ENCODE measurements around the gene LCOR.

The LCOR gene

DNA sequence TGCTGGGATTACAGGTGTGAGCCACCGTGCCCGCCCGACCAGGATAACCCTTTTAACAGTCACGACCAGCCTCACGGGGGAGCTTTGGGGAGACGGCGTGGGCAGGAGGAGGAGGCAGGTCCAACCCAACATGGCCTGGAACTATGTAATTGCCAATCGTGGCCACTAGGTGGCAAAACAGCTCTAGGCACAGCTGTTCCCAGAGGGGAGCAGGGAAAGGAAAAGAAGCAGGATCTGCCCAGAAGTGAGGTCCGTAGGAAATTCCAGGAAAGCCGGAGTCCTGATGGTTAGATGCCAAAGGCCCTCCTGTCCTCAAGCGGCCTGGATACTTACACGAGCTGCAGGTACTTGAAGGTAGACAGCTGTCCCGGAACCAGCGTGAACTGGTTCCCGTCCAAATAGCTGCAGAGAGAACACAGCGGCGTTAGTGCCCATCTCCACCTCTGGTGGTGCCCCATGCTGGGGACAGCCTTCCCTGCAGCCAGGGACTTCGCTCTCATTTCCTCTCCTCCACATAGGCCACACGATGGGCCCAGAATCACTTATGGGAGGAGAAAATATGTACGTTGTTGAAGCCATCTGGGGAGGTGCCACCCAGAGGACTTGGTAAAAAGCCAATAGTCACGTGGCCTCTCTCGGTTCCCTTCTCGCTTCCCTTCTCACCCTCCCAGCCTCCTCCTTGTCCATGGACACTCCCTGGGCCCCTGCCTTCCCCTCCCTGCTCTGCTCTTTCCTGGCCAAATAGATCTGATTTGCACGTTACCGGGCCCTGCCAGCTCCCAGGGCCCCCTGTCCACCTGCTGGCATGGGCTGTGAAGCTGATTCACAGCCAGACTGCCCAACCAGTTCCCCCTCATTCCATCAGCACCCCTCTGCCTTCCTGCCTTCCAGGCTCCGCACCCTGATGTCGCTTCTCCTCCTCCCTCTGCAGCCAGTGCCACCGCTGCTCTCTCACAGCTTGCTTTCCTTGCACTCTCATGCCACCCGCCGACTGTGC is 205.6 kb downstream of the LCOR start:
- Histone ChIP-seq H3K4me3 (ENCODE audit: low read depth in 1 of 2, low read length in 1 of 2) (peak overlapping the region; percentile 48 to 58), H3K4me1 (ENCODE audit: control insufficient read depth in 1 of 2, insufficient read depth in 1 of 2, low read depth in 1 of 2, low read length in 1 of 2) (peaks cover 9 to 10% of the 10 kb centered on the region in 2 experiments), H3K36me3 (no peaks in the 10 kb centered on the region), H3K27ac (no peak overlapping the region), H3K27me3 (no peaks in the 10 kb centered on the region), H3K9me3 (no peaks in the 10 kb centered on the region)
- TF ChIP-seq, protein P1, sequence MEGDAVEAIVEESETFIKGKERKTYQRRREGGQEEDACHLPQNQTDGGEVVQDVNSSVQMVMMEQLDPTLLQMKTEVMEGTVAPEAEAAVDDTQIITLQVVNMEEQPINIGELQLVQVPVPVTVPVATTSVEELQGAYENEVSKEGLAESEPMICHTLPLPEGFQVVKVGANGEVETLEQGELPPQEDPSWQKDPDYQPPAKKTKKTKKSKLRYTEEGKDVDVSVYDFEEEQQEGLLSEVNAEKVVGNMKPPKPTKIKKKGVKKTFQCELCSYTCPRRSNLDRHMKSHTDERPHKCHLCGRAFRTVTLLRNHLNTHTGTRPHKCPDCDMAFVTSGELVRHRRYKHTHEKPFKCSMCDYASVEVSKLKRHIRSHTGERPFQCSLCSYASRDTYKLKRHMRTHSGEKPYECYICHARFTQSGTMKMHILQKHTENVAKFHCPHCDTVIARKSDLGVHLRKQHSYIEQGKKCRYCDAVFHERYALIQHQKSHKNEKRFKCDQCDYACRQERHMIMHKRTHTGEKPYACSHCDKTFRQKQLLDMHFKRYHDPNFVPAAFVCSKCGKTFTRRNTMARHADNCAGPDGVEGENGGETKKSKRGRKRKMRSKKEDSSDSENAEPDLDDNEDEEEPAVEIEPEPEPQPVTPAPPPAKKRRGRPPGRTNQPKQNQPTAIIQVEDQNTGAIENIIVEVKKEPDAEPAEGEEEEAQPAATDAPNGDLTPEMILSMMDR (IDR thresholded peaks at IDR 0.05) = peak; percentile 82

DNA sequence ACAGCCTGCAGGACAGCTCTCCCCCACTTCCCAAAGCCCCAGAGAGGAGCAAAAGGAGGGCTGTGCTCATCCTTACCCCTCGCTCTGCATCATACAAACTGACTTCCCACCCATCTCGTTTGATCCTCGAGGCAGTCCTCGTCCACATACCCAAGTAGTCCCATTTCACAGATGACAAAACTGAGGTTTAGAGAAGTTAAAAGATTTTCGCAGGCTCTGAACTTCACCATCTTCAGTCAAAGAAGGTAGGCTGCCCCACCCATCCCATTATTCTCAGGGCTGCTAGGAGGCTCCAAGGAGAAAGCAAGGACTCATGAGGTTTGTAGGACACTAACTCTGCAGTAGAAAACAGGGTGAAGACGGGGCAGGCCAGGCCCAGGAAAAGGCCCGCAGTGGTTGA is 206.6 kb downstream of the LCOR start:
- Histone ChIP-seq H3K36me3 (no peaks in the 10 kb centered on the region), H3K4me3 (ENCODE audit: low read depth in 1 of 2, low read length in 1 of 2) (no peak overlapping the region), H3K27ac (no peak overlapping the region), H3K4me1 (ENCODE audit: control insufficient read depth in 1 of 2, insufficient read depth in 1 of 2, low read depth in 1 of 2, low read length in 1 of 2) (peaks cover 9 to 10% of the 10 kb centered on the region in 2 experiments), H3K9me3 (no peaks in the 10 kb centered on the region), H3K27me3 (no peaks in the 10 kb centered on the region)
- TF ChIP-seq, protein P1 (IDR thresholded peaks at IDR 0.05) = no peak

- H3K27ac ChIP-seq = no peak overlapping the region
- no peak overlapping the region for H3K4me3 ChIP-seq (ENCODE audit: low read depth in 1 of 2, low read length in 1 of 2)
- no peaks in the 10 kb centered on the region for H3K27me3 ChIP-seq
- TF ChIP-seq, protein P1 (IDR thresholded peaks at IDR 0.05) = no peak
- H3K36me3 ChIP-seq = no peaks in the 10 kb centered on the region
- peaks cover 9 to 10% of the 10 kb centered on the region in 2 experiments for H3K4me1 ChIP-seq (ENCODE audit: control insufficient read depth in 1 of 2, insufficient read depth in 1 of 2, low read depth in 1 of 2, low read length in 1 of 2)
- no peaks in the 10 kb centered on the region for H3K9me3 ChIP-seq
These were observed 207.6 kb downstream of the LCOR start for GRCh38 chr10:97039538-97040247.

- H3K4me1 ChIP-seq (ENCODE audit: control insufficient read depth in 1 of 2, insufficient read depth in 1 of 2, low read depth in 1 of 2, low read length in 1 of 2) = peaks cover 9 to 10% of the 10 kb centered on the region in 2 experiments
These were observed 208.1 kb downstream of the LCOR start for GRCh38 chr10:97040248-97040584.

DNA sequence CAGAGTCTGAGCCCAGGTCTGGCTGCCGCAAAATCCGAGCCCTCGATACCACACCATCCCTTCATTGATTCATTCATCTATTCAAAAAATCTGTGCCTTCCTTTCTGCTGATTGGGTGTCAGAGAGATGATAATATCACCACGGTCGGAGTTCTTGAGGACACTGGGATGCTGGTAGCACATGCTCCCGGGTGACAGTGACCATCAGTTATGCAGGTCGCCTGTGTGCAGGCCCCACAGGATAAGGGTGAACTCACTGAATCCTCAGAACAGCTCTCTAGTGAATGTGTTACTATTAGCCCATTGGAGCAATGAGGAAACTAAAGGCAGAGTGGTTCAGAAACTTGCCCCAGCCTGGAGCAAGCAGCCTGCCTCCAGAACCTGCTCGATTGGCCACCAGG is 208.6 kb downstream of the LCOR start:
- Histone ChIP-seq H3K4me1 (ENCODE audit: control insufficient read depth in 1 of 2, insufficient read depth in 1 of 2, low read depth in 1 of 2, low read length in 1 of 2) (peaks cover 9 to 10% of the 10 kb centered on the region in 2 experiments), H3K9me3 (no peaks in the 10 kb centered on the region), H3K27me3 (no peaks in the 10 kb centered on the region), H3K27ac (no peak overlapping the region), H3K36me3 (no peaks in the 10 kb centered on the region), H3K4me3 (ENCODE audit: low read depth in 1 of 2, low read length in 1 of 2) (no peak overlapping the region)
- TF ChIP-seq, protein P1 (IDR thresholded peaks at IDR 0.05) = no peak

More at GRCh38 chr10:97040248-97040584, 208.1 kb downstream of the LCOR start:
- Histone ChIP-seq H3K27me3 (no peaks in the 10 kb centered on the region), H3K9me3 (no peaks in the 10 kb centered on the region), H3K4me3 (ENCODE audit: low read depth in 1 of 2, low read length in 1 of 2) (no peak overlapping the region), H3K27ac (no peak overlapping the region), H3K36me3 (no peaks in the 10 kb centered on the region)
- TF ChIP-seq, protein P1 (IDR thresholded peaks at IDR 0.05) = no peak
